COR-L47 (cell line): ENCODE results near the gene CA11.
"Not testable (repeated sequence)": the region's sequence is repeated elsewhere in the genome, so short reads cannot be mapped to it uniquely, and the experiment has no call there.

ENCODE experiments used
- DNase-seq: peaks from one replicate; lab custom pipeline; 2025; lab: John Stamatoyannopoulos, UW

Gene CA11

DNA sequence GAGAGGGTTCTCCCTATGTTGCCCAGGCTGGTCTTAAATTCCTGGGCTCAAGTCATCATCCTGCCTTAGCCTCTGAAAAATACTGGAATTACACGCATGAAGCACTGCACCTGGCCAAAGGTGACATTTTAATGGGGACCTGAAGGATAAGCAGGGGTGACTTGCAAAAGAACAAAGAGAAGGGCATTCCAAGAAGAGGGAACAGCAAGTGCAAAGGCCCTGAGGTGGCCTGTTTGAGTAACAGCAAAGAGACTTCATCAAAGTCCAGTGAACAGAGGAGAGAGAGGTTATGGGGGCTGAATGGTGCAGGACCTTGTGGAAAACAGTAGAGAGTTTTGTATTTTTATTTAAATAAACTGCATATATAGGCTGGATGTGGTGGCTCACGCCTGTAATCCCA is 4.1 kb downstream of the CA11 start:
- DNase-seq, result no peak

DNA sequence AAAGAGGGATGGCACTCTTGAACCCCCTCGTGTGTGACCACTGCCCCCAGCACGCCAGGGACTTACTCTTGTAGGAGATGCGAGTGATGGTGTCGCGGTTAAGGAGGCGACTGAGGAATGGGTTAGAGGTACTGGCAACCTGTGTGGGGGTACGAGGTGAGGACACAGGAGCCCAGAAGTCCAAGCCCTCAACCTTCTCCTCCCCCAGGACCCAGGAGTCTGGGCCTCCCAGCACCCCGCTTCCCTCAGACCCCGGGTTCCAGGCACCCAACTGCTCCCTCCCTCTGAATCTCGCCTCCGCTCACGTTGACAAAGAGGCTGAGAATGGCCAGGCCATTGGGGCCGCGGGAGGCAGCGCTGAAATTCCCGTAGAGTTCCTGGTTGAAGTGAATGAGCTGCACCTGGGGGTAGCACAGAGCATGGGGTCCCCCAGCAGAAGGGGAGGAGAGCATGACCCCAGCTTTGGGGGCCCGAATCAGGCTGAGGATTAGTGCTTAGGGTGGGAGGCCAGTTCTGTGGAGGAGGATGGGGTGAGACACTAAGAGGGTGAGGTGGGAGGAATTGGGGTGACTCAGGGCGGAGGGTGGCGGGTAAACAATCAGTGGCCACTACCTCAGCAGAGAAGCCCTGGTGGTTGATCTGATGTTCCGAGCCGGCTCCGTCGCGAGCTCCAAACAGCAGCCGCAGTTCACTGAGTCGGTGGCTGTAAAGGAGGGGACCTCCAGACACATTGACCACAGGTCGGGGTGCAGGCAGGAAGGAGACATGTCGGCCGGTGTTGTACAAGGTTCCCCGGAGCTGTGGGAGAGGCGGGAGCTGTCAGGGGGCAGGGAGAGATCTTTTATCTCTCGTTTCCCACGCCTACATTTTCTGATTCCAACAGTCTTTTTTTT is 6.3 kb downstream of the CA11 start:
- no peak for DNase-seq

DNA sequence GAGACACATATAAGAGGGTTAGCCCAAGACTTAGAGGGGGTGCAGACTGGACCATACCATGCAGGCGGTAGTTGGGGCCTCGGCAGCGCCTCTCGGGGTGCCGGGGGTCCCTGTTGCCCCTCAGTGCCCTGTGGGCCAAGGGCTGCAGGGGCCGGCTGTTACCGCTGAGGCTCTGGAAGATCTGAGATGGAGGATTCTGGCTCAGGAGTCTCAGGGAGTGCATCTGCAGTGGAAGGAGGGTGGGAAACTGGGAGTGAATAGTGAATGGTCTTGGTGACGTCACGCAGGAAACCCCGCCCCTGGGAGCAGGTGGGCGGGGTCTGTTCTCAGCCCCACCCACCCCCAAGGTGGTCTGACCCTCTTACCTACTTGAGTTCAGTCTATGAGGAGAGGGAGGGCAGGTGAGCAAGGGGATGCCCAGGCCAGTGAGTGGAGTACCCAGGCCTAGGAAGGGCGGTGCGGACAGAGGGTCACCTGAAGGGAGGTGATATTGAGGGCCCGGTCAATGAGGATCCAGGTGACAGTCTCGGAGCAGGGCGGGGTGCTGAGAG is 7.1 kb downstream of the CA11 start:
- DNase-seq, result no peak

DNA sequence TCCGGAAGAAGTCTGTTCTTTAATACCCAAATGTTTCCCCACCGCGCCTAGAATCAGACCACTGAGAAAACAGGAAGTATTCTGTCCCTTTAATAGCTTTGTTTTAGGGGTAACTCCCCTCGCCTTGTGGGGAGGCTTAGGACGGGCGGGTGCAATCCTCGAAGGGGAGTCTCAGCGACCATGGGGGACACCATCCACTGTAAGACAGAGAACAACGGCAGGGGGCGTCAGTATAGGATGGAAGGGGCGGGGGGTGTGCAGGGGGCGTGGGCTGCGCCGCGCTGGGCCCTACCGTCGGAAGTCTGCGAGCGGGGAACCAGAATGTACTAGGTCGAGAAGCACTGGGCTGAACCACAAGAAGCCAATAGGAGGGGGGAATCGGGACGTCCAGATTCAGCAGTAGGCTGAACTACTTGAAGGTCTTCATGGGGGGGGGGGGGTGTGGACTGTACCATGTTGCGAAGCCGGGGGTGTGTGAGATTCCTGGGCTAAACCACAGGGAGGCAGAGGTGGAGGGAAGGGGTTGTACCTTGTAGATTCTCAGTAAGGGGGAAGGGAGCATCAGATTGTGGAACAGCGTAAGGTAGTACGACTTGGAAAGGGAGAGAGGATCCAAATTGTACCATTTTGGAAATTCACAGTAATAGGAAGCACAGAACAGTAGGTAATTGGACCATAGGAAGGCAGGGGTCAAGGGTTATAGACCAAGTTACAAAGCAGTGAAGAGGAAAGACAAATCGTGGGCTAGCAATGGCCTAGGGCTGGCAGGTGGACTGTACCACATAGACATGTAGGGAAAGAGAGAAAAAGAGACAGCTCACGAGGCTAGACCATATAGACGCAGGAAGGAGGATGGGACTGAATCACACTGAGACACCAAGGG is 7.8 kb downstream of the CA11 start:
- peak; percentile 91 for DNase-seq

DNA sequence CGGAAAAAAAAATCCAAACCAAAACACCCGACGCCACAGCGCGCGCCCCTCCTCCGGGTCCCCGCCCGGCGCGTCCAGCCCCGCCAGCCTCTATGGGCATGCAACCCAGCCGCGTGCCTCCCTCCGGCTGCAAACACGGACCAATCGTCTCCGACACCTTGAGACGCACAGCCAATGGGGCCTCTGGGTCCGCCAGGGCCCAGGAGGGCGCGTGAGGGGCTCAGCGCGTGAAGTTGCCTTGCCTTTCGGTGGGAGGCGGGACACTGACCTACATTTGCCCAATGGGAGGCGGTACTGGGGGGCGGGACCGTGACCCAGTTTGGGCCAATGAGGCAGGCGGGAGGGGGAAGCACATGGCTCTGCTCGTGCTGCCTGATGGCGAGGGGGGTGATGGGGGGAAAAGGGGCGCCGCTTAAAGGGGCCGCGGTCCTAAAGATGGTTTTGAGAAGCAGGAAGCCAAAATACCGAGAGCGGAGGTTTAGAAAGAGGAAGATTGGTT is 8.5 kb downstream of the CA11 start:
- peak; percentile 99 for DNase-seq

DNA sequence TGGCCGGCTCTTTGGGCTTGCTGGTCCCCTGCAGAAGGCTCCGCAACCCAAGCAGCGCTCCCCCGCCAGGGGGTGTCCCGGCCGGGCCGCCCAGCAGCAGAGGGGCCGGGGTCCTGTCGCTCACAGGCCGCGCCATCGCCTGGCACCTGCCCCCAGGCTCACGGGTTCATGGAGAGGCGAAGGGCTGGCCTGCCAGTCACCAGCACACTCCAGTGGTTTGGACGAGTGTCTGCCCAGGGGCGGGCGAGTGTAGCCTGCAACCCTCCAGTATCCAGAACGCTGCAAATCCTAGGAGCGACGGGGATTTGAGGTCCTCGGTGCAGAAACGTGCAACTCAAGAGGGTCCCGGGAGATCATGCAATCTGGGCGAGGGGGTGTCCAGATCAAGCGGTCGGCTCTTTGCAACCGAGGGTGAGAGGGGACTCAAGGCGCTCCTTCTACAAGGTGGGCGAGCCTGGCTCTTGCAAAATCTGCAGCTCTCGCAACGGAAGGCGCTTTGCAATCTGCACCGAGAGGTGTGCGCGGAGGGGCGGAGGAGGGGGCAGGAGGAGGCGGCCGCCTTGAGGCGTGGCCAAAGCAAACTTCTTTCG is 9.0 kb downstream of the CA11 start, which contains the start of gene DBP:
DBP (minus strand) TSS at position 521 of the 590 bp plus-strand sequence; CDS start at position 136, 385 bp downstream.
- DNase-seq, result peak; percentile 28

DNA sequence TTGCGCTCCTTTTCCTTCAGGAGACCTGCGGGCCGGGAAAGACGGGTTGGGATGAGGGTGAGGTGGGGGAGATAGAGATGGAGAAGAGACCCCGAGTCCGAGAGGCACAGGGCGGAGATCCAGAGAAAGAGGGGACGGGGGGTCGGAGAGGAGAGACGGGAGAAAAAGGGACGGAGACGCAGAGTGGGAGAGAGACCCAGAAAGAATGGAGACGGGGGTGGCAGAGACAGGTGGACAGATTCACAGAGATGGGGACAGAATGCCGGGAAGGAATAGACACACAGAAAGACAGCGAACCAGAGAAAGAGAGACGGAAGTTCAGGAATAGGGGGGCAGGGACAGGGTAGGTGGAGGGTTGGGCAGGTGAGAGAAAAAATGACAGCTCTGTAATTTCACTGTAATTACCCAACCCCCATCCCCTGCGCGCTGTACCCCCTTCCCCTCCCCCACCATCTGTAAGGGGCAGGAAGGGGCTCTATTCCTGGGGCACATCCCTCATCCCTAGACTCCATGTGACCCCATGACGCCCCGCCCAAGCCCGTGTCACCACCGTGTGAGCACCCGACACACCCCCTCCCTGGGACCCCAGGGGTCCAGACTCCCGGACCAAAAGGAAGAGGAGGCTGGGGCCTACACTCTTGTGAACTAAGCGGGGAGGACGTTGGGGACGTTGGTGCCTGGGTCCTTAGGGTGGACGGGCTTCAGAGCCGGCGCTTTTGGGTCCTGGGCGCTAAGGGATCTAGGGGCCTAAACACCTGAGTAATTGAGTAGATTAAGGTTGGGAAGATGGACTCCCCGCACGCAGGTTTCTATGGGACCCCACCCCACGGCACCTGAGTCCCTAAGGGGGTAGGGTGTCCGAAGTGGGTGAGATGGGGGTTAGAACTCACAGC is 9.8 kb downstream of the CA11 start:
- peak; percentile 51 for DNase-seq

DNA sequence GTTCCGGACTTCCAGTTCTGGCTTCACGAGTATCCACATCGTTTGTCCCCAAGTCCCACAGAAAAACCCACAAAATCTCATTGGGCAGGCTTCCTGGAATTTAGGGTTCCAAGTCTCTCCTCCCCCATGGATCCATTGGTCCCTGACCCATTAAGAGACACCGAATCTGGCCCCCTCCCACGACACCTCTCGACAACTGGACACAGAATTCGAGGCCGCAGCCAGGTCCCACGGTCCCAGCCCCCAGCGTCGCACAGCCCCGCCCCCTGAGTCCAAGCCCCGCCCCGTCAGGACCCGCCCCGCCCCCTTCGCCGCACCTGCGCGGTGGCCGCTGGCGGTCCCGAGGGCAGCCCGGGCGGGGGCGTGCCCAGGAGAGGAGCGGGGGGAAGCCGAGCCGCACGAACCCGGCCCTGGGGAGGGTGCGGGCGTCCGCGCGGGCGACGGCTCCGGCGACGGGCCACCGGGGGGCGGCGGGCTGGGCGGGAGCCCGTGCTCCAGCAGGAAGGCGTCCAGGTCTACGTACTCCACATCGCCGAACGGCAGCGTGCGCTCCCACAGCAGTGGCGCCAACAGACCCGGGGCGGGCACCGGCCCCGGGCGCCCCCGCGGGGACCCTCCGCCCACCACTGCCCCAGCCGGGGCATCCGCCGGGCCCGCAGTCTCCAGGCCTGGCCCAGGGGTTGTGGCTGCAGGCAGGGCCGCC is 10.6 kb downstream of the CA11 start:
- DNase-seq, result peak; percentile 57

DNA sequence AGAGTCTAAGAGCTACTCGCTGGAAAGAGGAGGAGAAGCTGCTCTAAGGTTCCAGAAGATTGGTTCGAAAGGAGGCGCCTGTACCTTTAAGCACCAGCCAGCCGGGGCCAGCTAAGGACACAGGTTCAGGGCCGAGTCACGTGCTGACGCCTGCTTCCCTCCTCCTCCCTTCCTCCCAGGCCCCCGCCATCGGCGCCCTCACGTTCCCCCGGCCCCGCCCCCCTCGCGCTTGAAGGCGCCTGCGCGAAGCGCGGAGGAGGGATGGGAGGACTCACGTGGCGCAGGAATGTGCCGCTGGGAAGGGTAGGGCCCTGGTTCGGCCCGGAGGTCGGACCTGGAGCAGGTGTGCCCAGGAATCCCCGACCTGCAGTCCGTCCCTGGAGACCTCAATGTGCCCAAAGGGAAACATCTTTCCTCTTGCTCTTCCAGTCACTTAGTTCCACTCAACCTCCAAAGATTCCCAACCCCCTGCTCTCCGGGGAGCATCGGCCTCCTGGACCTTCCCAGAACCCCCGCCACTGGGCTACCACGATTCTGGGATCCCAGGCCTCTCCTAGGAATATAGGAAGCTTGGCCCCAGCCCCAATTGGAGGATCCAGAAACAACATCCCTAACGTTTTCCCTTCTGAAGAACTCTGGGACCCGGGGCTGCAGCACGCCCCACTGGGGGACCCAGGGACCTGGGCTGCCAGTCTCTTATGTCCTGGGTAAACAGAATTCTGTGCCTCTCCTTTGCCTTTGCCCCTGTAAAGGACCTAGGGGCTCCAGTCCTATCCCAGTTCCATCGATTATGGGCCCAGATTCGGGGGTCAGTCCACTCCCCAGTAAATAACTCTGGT is 11.3 kb downstream of the CA11 start:
- DNase-seq, result peak; percentile 93

DNA sequence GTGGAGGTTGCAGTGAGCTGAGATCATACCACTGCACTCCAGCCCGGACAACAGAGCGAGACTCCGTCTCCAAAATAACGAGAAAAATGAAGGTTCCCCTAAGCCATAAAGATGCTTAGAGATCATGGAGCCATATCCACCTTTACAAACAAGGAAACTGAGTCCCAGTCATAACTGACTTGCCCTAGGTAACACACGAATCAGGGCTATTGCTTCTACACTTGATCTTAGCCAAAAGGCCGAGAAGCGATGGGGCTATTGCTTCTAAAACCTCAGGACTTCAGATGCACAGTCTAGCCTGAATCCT is 12.0 kb downstream of the CA11 start:
- DNase-seq, result no peak

DNA sequence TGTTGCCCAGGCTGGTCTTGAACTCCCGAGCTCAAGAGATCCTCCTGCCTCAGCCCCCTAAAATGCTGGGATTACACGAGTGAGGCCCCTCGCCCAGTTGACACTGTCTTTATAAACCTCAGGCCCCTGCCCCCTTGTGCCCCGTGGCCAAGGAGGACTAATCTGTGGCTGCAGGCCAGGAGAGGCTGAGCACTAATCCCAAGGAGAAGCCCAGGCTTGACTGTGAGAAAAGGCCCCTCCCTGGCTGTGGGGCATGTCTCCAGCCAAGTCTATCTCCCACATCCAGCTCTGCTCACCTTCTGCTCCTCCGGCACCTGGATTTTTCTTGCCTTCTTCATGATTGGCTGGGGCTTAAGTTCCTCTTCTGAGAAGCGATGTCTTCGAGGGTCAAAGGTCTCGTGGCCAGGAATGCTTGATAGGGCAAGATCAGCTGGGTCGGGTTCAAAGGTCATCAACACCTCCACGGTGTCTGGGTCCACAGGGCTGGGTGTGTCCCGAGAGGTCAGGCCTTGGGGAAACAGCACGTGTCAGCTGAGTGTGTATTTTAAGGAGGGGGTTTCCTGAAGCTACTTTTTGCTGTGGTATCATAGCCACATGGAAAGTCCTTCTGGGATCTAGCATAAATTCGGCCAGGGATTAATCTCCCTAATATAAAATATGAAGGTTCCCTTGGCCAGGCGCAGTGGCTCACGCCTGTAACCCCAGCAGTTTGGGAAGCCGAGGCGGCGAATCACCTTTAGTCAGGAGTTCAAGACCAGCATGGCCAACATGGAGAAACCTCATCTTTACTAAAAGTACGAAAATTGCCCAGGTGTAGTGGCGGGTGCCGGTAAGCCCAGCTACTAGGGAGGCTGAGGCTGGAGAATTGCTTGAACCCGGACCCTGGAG is 12.6 kb downstream of the CA11 start:
- DNase-seq, result no peak

DNA sequence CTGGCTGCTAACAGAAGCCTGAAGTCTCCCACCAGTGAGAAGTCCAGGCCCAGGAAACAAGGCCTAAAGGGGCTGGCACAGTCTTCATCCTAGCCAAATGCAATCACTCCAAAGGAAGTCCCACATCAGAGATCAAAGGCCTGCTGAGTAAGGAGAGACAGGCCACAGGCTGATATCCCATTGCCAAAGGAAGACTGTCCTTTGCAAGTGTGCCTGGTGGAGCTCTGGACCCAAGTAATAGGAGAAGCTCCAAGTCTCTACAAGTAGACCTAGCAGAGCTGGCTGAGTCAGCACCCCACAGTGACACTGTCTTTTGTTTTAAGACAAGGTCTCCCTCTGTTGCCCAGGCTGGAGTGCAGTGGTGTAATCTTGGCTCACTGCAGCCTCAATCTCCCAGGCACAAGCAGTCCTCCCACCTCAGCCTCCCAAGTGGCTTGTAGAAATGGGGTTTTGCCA is 13.3 kb downstream of the CA11 start:
- DNase-seq, result no peak

DNA sequence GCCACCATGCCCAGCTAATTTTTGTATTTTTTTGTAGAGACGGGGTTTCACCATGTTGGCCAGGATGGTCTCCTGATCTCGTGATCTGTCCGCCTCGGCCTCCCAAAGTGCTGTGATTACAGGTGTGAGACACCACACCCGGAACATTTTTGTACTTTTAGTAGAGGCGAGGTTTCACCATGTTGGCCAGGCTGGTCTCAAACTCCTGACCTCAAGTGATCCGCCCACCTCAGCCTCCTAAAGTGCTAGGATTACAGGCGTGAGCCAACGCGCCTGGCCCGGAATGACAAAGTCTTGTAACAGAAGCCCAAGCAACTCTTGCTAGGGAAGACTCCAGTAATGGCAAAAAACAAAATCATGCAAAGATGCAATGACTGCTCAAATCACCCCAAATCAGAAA is 13.7 kb downstream of the CA11 start:
- not testable (repeated sequence) for DNase-seq

DNA sequence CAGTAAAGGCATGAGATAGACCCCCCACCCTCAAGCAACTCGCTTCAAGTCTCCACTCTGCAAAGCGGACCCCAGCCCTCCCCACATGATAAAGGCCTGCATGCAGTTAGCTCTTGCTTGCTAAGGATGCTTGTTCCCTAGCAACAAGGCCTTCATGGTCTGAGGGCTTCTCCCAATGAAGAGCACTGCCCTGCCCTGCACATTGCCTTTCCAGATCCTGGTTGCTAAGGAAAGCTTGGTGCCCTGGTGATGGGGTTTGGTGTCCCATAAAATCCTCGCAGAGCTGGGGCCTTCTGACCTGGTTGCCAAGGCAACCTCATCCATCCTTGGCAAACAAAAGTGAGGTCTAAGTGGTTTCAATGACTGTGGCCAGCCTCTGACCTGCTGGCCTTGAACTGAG is 14.8 kb downstream of the CA11 start:
- no peak for DNase-seq

DNA sequence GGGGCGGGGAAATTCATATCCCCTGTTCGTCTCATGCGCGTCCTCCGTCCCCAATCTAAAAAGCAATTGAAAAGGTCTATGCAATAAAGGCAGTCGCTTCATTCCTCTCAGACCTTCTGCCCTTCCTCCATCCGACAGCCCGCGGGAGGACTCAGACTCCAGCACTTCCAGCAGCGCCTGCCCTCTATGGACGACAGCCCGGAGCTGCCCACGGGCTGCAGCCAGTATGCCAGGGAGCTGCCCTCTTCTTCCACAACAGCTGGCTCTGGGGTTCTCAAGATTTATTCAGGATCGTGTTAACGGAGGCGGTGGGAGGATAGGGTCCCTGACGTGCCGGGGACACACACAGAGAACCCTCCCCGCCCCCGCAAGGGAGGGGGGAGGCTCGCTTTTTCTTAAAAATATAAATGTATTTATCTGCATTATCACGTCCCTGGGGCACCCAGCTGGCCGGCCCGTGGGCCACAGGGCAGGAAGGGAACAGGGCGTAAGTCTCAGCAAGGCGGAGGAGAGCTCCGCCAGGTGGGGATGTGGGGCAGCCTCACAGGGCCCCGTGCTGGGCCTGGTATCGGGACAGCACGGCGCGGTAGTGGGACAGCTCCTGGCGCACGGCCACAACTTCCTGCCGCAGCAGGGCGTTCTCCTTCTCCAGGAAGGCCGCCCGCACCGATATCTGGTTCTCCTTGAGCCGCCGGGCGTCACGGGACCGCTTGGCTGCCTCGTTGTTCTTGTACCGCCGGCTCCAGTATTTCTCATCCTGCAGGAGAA is 15.5 kb downstream of the CA11 start:
- no peak for DNase-seq

DNA sequence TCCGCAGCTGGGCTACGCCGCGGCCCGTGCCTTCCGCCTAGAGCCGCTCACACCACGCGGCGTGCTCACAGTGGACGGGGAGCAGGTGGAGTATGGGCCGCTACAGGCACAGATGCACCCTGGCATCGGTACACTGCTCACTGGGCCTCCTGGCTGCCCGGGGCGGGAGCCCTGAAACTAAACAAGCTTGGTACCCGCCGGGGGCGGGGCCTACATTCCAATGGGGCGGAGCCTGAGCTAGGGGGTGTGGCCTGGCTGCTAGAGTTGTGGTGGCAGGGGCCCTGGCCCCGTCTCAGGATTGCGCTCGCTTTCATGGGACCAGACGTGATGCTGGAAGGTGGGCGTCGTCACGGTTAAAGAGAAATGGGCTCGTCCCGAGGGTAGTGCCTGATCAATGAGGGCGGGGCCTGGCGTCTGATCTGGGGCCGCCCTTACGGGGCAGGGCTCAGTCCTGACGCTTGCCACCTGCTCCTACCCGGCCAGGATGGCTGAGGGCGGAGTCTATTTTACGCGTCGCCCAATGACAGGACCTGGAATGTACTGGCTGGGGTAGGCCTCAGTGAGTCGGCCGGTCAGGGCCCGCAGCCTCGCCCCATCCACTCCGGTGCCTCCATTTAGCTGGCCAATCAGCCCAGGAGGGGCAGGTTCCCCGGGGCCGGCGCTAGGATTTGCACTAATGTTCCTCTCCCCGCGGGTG is 16.2 kb downstream of the CA11 start:
- DNase-seq, result no peak

DNA sequence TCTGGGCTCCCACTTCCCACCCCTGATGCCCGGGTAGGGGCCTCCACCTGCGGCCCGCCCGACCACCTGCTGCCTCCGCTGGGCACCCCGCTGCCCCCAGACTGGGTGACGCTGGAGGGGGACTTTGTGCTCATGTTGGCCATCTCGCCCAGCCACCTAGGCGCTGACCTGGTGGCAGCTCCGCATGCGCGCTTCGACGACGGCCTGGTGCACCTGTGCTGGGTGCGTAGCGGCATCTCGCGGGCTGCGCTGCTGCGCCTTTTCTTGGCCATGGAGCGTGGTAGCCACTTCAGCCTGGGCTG is 16.7 kb downstream of the CA11 start:
- DNase-seq, result no peak
